HepG2 (cell line): Measurements from ENCODE around the gene CARD9. TPM values are rescaled to one million over a fixed set of nuclear protein-coding genes. Genes with fewer than 3 reads are reported as not detected.

Experiments
- ARNT2 ChIP-seq: sonication (generic); formaldehyde crosslinking; IDR thresholded peaks from 2 replicates; pipeline ENCODE4 v1.8.0; 2022; ENCODE audit warnings: mild to moderate bottlenecking, low read depth, missing genetic modification reagents, moderate library complexity
- E2F2 ChIP-seq: sonication (generic); formaldehyde crosslinking; IDR thresholded peaks from 2 replicates; pipeline ENCODE4 v1.4.0; 2020; ENCODE audit warnings: missing genetic modification reagents, borderline replicate concordance
- HOXA5 ChIP-seq: sonication (generic); formaldehyde crosslinking; IDR thresholded peaks from 2 replicates; pipeline ENCODE4 v1.4.0; 2020; ENCODE audit warnings: missing genetic modification reagents
- KAT8 ChIP-seq: IDR thresholded peaks from 2 replicates; pipeline ENCODE4 v1.6.1; 2016; ENCODE audit warnings: missing genetic modification reagents, missing compliant biosample characterization
- NFIB ChIP-seq: sonication (generic); formaldehyde crosslinking; IDR thresholded peaks from 2 replicates; pipeline ENCODE4 v1.9.0; 2021; ENCODE audit warnings: missing genetic modification reagents, mild to moderate bottlenecking, borderline replicate concordance
- PRMT3 ChIP-seq: sonication (generic); formaldehyde crosslinking; IDR thresholded peaks from 2 replicates; pipeline ENCODE4 v1.8.1; 2022; ENCODE audit warnings: low read depth, mild to moderate bottlenecking, moderate library complexity, missing genetic modification reagents, borderline replicate concordance
- RAD51 ChIP-seq: fragments of 450-650 bp; IDR thresholded peaks from 2 replicates; pipeline ENCODE4 v1.6.1; 2016; ENCODE audit warnings: borderline replicate concordance
- RARA ChIP-seq: IDR thresholded peaks from 2 replicates; pipeline ENCODE4 v1.6.1; 2016; ENCODE audit warnings: missing genetic modification reagents, missing compliant biosample characterization
- SIX1 ChIP-seq: sonication (generic); formaldehyde crosslinking; IDR thresholded peaks from 2 replicates; pipeline ENCODE4 v1.4.0; 2020; ENCODE audit warnings: missing genetic modification reagents, borderline replicate concordance
- SMAD3 ChIP-seq: sonication (generic); formaldehyde crosslinking; IDR thresholded peaks from 2 replicates; pipeline ENCODE4 v1.4.0; 2020; ENCODE audit warnings: missing genetic modification reagents
- TARDBP ChIP-seq: sonication (generic); formaldehyde crosslinking; IDR thresholded peaks from 2 replicates; pipeline ENCODE4 v1.8.0; 2022; ENCODE audit warnings: mild to moderate bottlenecking, missing genetic modification reagents
- U2AF1 ChIP-seq: fragments of 200-400 bp; formaldehyde crosslinking; optimal IDR thresholded peaks from 2 replicates; pipeline ENCODE3; 2017; ENCODE audit warnings: mild to moderate bottlenecking, low read depth, low read length
- U2AF2 ChIP-seq: fragments of 200-400 bp; formaldehyde crosslinking; IDR thresholded peaks from 2 replicates; pipeline ENCODE4 v1.6.1; 2017; ENCODE audit warnings: low read depth, mild to moderate bottlenecking, low read length
- WIZ ChIP-seq: sonication (generic); formaldehyde crosslinking; IDR thresholded peaks from 2 replicates; pipeline ENCODE4 v1.5.1; 2020; ENCODE audit warnings: mild to moderate bottlenecking, missing genetic modification reagents
- YEATS4 ChIP-seq: sonication (generic); formaldehyde crosslinking; IDR thresholded peaks from 2 replicates; pipeline ENCODE4 v1.4.0; 2020; ENCODE audit warnings: missing genetic modification reagents, borderline replicate concordance
- ZFYVE20 ChIP-seq: sonication (generic); formaldehyde crosslinking; IDR thresholded peaks from 2 replicates; pipeline ENCODE4 v1.8.0; 2023; ENCODE audit warnings: low read depth, mild to moderate bottlenecking, moderate library complexity, missing genetic modification reagents, borderline replicate concordance
- ZNF354B ChIP-seq: sonication (generic); formaldehyde crosslinking; IDR thresholded peaks from 2 replicates; pipeline ENCODE4 v1.8.0; 2022; ENCODE audit warnings: mild to moderate bottlenecking, missing genetic modification reagents
- ZNF777 ChIP-seq: sonication (generic); formaldehyde crosslinking; IDR thresholded peaks from 2 replicates; pipeline ENCODE4 v1.4.0; 2020; ENCODE audit warnings: missing genetic modification reagents
- ZNF891 ChIP-seq: sonication (generic); formaldehyde crosslinking; IDR thresholded peaks from 2 replicates; pipeline ENCODE4 v1.5.0; 2020; ENCODE audit warnings: mild to moderate bottlenecking, missing genetic modification reagents
- ZSCAN20 ChIP-seq: sonication (generic); formaldehyde crosslinking; IDR thresholded peaks from 2 replicates; pipeline ENCODE4 v1.4.0; 2020; ENCODE audit warnings: missing genetic modification reagents, mild to moderate bottlenecking, borderline replicate concordance
- polyA plus RNA-seq, 8 experiments: library from polyadenylated mRNA; depleted of rRNA in 3 of 8; stranded (reverse) in 7 of 8; unstranded in 1 of 8; fragments of >200 nt; fragmentation: Illumina TruSeq in 4 of 8; extraction: Trizol in 4 of 8; gene quantifications; 2 replicates each; pipeline versions ENCODE4 v1.2.1 to v1.2.3, GENCODE V29; 2011 to 2016; ENCODE audit warnings: low read depth in 4 of 8, missing spikeins in 1 of 8, mixed read lengths in 1 of 8; ENCODE audit not compliant: insufficient read depth in 1 of 8
- total RNA-seq, 5 experiments: library from RNA; depleted of rRNA; stranded (reverse); fragments of >200 nt; fragmentation: Illumina TruSeq; extraction: Trizol; gene quantifications; 2 replicates each; pipeline ENCODE4 v1.2.3, GENCODE V29; 2016; ENCODE audit warnings: low read depth in 1 of 5
- TF ChIP-seq, protein P1 (sequence below): sonication (generic); formaldehyde crosslinking; IDR thresholded peaks from 2 replicates; pipeline ENCODE4 v1.8.1; 2023; ENCODE audit warnings: mild to moderate bottlenecking, missing genetic modification reagents
- TF ChIP-seq, protein P2 (sequence below): sonication (generic); formaldehyde crosslinking; IDR thresholded peaks from 2 replicates; pipeline ENCODE4 v1.8.0; 2022; ENCODE audit warnings: mild to moderate bottlenecking, missing genetic modification reagents
- TF ChIP-seq, protein P3 (sequence below): sonication (generic); formaldehyde crosslinking; IDR thresholded peaks from 2 replicates; pipeline ENCODE4 v1.4.0; 2020; ENCODE audit warnings: missing genetic modification reagents

CARD9 gene
- total and polyA plus RNA-seq, 2 of the 13 experiments (the other 11 are each of a cell fraction or from before 2014, with no cell fraction given) = 3.3 to 7.4 TPM

GRCh38 chr9:136355616-136356557 lies 17.6 kb downstream of the CARD9 start (continued):
- TF ChIP-seq TARDBP (0 out of 2 replicates have a peak, but pooled peaks have one; percentile 52), U2AF1 (no peak), HOXA5 (CRISPR knock-in tag) (no peak), SMAD3 (CRISPR knock-in tag) (no peak), ZNF354B (CRISPR knock-in tag) (0 out of 2 replicates have a peak, but pooled peaks have one; percentile 33), ZNF891 (CRISPR knock-in tag) (no peak), ZFYVE20 (CRISPR knock-in tag) (no peak), KAT8 (CRISPR knock-in tag) (no peak), PRMT3 (CRISPR knock-in tag) (no peak), RARA (CRISPR knock-in tag) (peak; percentile 43; the same call in 1 of the 2 replicates), ZNF777 (CRISPR knock-in tag) (no peak), E2F2 (CRISPR knock-in tag) (no peak), RAD51 (no peak), ZSCAN20 (CRISPR knock-in tag) (no peak), U2AF2 (no peak), NFIB (CRISPR knock-in tag) (no peak), YEATS4 (CRISPR knock-in tag) (no peak), WIZ (CRISPR knock-in tag) (no peak), ARNT2 (CRISPR knock-in tag) (no peak), SIX1 (no peak)
- TF ChIP-seq, protein P1, sequence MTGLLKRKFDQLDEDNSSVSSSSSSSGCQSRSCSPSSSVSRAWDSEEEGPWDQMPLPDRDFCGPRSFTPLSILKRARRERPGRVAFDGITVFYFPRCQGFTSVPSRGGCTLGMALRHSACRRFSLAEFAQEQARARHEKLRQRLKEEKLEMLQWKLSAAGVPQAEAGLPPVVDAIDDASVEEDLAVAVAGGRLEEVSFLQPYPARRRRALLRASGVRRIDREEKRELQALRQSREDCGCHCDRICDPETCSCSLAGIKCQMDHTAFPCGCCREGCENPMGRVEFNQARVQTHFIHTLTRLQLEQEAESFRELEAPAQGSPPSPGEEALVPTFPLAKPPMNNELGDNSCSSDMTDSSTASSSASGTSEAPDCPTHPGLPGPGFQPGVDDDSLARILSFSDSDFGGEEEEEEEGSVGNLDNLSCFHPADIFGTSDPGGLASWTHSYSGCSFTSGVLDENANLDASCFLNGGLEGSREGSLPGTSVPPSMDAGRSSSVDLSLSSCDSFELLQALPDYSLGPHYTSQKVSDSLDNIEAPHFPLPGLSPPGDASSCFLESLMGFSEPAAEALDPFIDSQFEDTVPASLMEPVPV (CRISPR knock-in tag) = peak; percentile 34; the same call in 1 of the 2 replicates
- TF ChIP-seq, protein P2, sequence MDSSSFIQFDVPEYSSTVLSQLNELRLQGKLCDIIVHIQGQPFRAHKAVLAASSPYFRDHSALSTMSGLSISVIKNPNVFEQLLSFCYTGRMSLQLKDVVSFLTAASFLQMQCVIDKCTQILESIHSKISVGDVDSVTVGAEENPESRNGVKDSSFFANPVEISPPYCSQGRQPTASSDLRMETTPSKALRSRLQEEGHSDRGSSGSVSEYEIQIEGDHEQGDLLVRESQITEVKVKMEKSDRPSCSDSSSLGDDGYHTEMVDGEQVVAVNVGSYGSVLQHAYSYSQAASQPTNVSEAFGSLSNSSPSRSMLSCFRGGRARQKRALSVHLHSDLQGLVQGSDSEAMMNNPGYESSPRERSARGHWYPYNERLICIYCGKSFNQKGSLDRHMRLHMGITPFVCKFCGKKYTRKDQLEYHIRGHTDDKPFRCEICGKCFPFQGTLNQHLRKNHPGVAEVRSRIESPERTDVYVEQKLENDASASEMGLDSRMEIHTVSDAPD = no peak
- TF ChIP-seq, protein P3, sequence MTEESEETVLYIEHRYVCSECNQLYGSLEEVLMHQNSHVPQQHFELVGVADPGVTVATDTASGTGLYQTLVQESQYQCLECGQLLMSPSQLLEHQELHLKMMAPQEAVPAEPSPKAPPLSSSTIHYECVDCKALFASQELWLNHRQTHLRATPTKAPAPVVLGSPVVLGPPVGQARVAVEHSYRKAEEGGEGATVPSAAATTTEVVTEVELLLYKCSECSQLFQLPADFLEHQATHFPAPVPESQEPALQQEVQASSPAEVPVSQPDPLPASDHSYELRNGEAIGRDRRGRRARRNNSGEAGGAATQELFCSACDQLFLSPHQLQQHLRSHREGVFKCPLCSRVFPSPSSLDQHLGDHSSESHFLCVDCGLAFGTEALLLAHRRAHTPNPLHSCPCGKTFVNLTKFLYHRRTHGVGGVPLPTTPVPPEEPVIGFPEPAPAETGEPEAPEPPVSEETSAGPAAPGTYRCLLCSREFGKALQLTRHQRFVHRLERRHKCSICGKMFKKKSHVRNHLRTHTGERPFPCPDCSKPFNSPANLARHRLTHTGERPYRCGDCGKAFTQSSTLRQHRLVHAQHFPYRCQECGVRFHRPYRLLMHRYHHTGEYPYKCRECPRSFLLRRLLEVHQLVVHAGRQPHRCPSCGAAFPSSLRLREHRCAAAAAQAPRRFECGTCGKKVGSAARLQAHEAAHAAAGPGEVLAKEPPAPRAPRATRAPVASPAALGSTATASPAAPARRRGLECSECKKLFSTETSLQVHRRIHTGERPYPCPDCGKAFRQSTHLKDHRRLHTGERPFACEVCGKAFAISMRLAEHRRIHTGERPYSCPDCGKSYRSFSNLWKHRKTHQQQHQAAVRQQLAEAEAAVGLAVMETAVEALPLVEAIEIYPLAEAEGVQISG = 0 out of 2 replicates have a peak, but pooled peaks have one; percentile 15
